HAP-1 (cell line): ENCODE results near the gene CUL9.

Source experiments
- DNase-seq, 2 experiments: peaks; one replicate each; pipeline ENCODE4 v3.0.0-alpha.2; 2016 to 2020; ENCODE audit warnings: low spot score in 2 of 2
- H3K27me3 ChIP-seq: fragments of 250-450 bp; sonication (Bioruptor Pico); 2 replicates; pipeline ENCODE4 v1.5.1; 2020; ENCODE audit warnings: low read depth, mild to moderate bottlenecking, moderate library complexity
- H3K36me3 ChIP-seq: fragments of 250-450 bp; sonication (Bioruptor Pico); replicated peaks from 2 replicates; pipeline ENCODE4 v1.5.1; 2020; ENCODE audit warnings: mild to moderate bottlenecking
- H3K4me1 ChIP-seq: fragments of 250-450 bp; sonication (Bioruptor Pico); 2 replicates; pipeline ENCODE4 v1.5.1; 2020; ENCODE audit warnings: mild to moderate bottlenecking
- H3K4me3 ChIP-seq: fragments of 250-450 bp; sonication (Bioruptor Pico); 2 replicates; pipeline ENCODE4 v1.5.1; 2020; ENCODE audit warnings: mild to moderate bottlenecking, moderate library complexity
- H3K9me3 ChIP-seq: fragments of 250-450 bp; sonication (Bioruptor Pico); 2 replicates; pipeline ENCODE4 v1.5.1; 2020; ENCODE audit warnings: mild to moderate bottlenecking, moderate library complexity
- in situ Hi-C: fragments of 300-500 bp; cut with MboI; formaldehyde crosslinking; loops from 3 replicates; pipeline ENCODE4 v1.14.3; 2020; ENCODE audit warnings: low sequenced_read_pairs, inconsistent platforms, mixed read lengths

The CUL9 gene

DNA sequence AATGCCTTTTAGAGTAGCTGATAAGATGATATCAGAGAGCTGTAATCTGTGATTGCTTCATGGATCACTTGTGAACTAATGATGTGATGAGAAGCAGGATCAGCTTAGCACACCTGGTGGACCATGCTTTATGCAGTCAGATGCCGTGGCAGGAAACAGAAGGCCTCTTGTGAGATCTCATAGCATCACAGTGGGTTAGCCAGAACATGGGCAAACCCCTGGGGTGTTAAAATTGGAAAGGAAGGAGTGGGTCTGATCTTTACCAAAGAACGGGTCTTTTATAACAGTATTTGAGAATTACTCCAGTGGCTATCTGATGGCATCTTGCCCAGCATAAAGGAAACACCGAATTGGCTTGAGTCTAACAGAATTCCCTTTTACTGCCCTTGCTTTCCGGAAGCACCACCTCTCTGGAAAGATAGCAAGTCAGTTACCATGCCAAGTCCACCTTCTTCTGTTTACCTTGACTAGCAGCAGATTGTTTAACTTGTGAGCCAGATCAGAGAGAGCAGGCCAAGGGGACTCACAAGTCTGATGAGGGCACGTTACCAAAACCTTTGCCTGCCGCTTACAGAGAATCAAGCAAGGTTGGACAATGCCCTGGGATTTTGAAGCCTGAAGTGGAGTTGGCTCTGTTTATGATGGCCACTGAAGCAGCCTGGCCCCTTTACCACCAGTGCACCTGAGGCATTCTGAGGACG lies 31.8 kb upstream of the CUL9 start:
- no peaks in the 10 kb centered on the region; the same call in 1 of the 2 replicates for H3K4me1 ChIP-seq
- no peaks in the 10 kb centered on the region for H3K27me3 ChIP-seq
- in situ Hi-C loops = no loop called here
- H3K4me3 ChIP-seq = no peak overlapping the region
- peaks cover 4% of the 10 kb centered on the region; the same call in 1 of the 2 replicates for H3K36me3 ChIP-seq
- no peaks in the 10 kb centered on the region for H3K9me3 ChIP-seq
- no peak for DNase-seq

DNA sequence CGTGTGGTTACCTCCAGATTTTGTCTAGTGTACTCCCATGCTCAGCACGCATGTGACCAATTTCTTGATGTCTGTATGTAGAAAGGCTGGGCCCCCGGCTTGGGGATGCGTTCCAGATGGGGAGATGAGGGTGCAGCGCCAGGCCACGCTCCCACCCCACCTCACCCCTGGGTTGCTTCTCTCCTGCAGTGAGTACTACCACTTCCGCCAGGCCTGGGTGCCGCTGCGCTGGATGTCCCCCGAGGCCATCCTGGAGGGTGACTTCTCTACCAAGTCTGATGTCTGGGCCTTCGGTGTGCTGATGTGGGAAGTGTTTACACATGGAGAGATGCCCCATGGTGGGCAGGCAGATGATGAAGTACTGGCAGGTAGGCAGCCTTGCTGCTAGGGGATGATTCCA lies 22.4 kb upstream of the CUL9 start:
- in situ Hi-C loops = no loop called here
- Histone ChIP-seq H3K4me1 (no peaks in the 10 kb centered on the region), H3K4me3 (no peak overlapping the region), H3K27me3 (no peaks in the 10 kb centered on the region), H3K36me3 (peaks cover 4% of the 10 kb centered on the region; the same call in 1 of the 2 replicates), H3K9me3 (no peaks in the 10 kb centered on the region)
- no peak for DNase-seq

DNA sequence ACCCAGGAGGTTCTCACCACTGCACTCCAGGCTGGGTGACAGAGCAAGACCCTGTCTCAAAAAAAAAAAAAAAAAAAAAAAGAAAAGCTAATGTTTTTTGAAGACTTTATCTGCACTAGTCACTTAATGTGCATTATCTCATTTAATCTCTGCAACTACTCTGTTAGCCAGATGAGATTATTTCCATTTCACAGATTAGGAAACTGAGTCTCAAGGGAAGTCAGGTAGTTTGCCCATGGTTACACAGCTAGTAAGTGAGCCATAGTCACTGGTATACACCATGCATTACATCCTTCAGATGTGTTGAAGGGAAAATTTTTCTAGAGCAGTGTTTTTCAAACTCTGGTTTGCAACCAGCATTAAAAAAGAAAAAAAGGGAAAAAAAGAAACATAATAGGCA lies 18.1 kb upstream of the CUL9 start:
- no peaks in the 10 kb centered on the region for H3K9me3 ChIP-seq
- no peaks in the 10 kb centered on the region for H3K27me3 ChIP-seq
- H3K4me3 ChIP-seq = no peak overlapping the region
- H3K4me1 ChIP-seq = no peaks in the 10 kb centered on the region
- H3K36me3 ChIP-seq = peaks cover 4% of the 10 kb centered on the region; the same call in 1 of the 2 replicates
- DNase-seq = no peak
- in situ Hi-C loops = no loop called here

DNA sequence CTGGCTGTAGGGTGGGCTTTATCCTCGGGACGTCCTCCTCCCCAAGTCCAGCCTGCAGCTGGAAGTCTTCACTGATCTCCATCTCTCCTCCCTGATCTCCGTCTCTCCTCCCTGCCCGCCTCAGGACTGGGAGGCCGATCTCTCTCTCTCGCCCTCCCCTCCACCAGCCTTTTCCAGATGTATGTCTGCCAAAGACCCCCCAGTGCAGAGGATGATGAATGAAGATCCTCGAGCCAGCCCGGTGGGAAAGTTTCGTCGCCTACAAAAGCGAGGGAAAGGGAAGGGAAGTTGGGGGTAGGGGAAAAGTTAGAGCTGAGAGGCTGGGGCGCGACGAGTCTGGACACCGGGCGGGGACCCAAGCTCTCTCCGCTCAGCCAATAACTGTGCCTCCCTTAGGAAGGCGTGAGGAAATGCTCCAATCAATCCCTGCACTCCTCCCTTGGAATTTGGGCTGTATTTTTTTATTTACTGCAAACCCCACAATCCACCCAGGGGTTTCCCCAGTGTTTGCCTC lies 11.5 kb upstream of the CUL9 start:
- Histone ChIP-seq H3K4me3 (peak overlapping the region; percentile 40), H3K36me3 (peaks cover 9% of the 10 kb centered on the region)

DNA sequence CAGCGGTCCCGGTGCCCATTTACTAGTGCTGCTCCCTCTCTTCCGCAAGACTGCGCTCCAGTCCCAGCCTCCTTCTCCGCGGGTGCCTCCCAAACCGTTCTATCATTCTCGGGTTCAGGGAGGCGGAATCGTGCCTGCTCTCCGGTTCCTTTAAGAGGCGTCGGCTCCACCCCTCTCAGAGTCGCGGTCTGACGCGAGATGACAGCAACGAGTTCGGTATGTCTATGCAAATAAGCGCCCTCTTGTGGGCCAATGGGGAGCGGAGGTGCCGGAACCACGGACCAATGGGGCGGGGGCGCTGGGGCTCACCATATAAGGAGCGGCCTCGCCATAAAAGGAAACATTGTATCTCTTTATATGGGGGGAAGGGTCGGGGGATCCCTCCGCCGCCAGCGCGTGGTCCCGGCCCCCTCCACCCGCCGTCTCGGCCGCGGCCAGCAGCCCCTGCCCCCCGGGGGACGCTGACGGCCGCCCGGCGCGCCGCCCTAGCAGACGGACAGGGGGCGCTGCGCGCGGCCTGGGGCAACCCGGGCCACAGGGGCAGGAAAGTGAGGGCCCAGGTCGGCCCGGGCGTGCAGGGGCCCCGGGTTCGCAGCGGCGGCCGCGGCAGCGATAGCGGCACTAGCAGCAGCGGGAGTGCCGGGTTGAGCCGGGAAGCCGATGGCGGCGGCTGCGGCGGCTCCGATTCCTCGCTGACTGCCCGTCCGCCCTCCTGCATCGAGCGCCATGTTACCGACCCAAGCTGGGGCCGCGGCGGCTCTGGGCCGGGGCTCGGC lies 10.9 kb upstream of the CUL9 start, which contains the start of gene SRF:
SRF (plus strand) TSS at position 339 of the 776 bp plus-strand sequence; CDS start at position 727, 388 bp downstream.
- peaks cover 15% of the 10 kb centered on the region for H3K36me3 ChIP-seq
- no peaks in the 10 kb centered on the region for H3K27me3 ChIP-seq
- in situ Hi-C loops = no loop called here
- peak; percentile 97 to 100 for DNase-seq
- no peaks in the 10 kb centered on the region for H3K9me3 ChIP-seq
- H3K4me3 ChIP-seq = peak within 1 kb of the TSS; percentile 80
- H3K4me1 ChIP-seq = peaks cover 17% of the 10 kb centered on the region

More for the DNA sequence above, 11.5 kb upstream of the CUL9 start:
- Histone ChIP-seq H3K4me1 (peaks cover 17% of the 10 kb centered on the region), H3K9me3 (no peaks in the 10 kb centered on the region), H3K27me3 (no peaks in the 10 kb centered on the region)
- in situ Hi-C loops = no loop called here
- DNase-seq = peak; percentile 80 to 84

DNA sequence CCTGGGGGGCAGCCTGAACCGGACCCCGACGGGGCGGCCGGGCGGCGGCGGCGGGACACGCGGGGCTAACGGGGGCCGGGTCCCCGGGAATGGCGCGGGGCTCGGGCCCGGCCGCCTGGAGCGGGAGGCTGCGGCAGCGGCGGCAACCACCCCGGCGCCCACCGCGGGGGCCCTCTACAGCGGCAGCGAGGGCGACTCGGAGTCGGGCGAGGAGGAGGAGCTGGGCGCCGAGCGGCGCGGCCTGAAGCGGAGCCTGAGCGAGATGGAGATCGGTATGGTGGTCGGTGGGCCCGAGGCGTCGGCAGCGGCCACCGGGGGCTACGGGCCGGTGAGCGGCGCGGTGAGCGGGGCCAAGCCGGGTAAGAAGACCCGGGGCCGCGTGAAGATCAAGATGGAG lies 10.3 kb upstream of the CUL9 start:
- H3K36me3 ChIP-seq = peaks cover 21% of the 10 kb centered on the region
- H3K4me1 ChIP-seq = peaks cover 17% of the 10 kb centered on the region
- no peaks in the 10 kb centered on the region for H3K27me3 ChIP-seq
- H3K4me3 ChIP-seq = peak overlapping the region; percentile 80
- peak in 1 of 2 experiments; percentile 16 for DNase-seq
- H3K9me3 ChIP-seq = no peaks in the 10 kb centered on the region
- in situ Hi-C loops = no loop called here

DNA sequence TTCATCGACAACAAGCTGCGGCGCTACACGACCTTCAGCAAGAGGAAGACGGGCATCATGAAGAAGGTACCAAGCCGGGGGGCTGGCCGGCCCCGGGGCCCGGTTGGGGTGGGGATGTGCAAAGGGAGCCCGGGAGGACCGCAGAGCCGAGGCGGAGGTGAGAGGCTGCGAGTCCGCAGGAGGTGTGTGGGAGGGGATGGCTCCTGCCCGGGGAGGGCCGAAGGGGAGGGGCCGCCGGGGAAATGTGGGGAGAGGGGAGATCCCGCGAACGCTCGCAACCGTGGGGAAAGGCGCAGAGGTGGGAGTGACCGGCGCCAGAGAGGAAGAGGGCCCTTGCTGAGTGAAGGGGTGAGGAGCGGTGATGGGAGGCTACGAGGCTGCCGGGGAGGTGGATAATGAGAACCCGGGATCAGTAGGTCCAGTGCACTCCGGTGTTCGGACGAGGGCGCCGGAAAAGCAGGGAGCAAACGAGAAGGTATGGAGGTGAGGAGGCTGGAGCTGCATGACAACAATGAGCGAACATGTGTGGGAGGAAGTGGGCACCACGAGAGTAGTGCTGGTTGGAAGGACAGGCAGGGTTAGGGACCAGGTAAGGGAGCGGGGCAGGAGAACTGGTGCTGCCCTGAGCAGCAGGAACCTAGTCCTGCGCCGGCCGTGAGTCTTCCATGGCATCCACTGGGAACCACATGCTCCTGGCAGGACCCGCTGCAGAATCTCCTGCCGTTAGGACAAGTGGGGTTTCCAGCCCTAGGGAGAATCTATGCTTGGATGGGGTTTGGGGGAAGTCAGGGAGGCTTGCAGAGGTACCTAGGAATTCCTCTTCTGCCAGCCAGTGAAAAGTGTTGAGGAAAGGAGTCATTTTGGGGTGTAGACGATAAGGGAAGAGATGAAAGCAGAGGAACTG lies 9.6 kb upstream of the CUL9 start:
- DNase-seq = peak; percentile 29 to 63
- Histone ChIP-seq H3K9me3 (no peaks in the 10 kb centered on the region), H3K4me1 (peaks cover 17% of the 10 kb centered on the region), H3K4me3 (peak overlapping the region; percentile 80), H3K27me3 (no peaks in the 10 kb centered on the region), H3K36me3 (peaks cover 25% of the 10 kb centered on the region)
- in situ Hi-C loops = no loop called here

DNA sequence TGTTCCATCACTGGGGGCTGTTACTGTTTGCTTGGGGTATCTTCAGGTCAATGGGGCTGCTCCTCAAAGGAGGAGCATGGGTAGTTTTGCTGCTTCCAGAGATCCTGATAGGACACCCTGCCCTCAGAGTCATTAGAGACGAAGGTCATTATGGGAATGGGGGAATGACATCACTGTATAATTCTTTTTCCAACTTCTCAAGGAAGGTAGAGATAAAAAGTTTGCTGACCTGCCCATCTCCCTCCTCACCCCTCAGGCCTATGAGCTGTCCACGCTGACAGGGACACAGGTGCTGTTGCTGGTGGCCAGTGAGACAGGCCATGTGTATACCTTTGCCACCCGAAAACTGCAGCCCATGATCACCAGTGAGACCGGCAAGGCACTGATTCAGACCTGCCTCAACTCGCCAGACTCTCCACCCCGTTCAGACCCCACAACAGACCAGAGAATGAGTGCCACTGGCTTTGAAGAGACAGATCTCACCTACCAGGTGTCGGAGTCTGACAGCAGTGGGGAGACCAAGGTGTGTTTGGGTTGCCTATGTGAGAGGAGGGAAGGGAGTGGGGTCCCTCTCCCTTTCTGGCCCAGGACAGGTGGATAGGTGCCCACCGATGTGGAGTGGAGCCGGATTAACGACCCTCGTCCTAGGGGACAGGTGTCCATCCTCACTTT lies 8.3 kb upstream of the CUL9 start:
- in situ Hi-C loops = no loop called here

DNA sequence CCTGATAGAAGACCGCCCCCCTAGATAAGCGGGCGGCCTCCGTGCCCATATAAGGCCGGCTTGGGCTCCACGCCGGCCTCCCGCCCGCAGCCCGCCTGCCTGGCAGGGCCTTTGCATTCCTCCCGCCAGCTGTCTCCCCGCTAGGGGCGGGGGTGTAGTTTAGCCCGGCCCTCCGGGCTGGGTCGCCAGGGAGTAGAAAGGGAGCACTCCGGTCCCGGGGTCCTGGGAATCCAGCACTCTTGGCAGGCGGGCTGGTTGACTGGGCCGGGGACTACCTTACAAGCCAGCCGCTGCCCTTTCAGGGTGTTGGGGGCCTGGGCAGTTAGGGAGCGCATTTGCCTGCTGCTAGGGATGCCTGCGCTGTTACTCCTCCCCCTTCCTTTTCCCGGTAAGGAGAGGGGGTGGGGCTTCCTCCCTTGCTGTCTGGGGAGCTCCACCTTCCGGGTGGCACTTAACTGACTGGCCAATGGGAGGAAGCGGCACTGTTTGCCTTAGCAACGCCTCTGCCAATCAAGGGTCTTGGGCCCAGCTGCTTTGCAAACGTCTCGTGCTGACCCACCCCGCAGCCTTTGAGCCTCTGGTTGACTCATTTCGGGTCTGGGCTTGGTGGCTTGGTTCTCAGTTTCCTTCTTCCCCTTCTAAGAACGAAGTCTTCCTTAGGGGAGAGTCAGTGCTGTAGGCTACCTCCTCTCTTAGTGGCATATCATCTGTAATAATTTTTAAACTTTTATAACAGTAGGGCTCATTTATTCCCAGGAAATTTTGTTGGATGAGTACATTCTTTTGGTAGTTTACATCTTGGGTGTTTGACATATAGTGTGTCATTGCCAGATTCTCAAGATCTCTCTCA lies 7.5 kb upstream of the CUL9 start:
- no peaks in the 10 kb centered on the region for H3K9me3 ChIP-seq
- peaks cover 39% of the 10 kb centered on the region for H3K36me3 ChIP-seq
- H3K27me3 ChIP-seq = no peaks in the 10 kb centered on the region
- in situ Hi-C loops = no loop called here
- peaks cover 17% of the 10 kb centered on the region for H3K4me1 ChIP-seq
- peak overlapping the region; percentile 80 for H3K4me3 ChIP-seq
- DNase-seq = peak; percentile 98 to 99

More for the DNA sequence above, 8.3 kb upstream of the CUL9 start:
- DNase-seq = no peak
- Histone ChIP-seq H3K4me3 (peak overlapping the region; percentile 80), H3K36me3 (peaks cover 31% of the 10 kb centered on the region), H3K9me3 (no peaks in the 10 kb centered on the region), H3K27me3 (no peaks in the 10 kb centered on the region), H3K4me1 (peaks cover 17% of the 10 kb centered on the region)

DNA sequence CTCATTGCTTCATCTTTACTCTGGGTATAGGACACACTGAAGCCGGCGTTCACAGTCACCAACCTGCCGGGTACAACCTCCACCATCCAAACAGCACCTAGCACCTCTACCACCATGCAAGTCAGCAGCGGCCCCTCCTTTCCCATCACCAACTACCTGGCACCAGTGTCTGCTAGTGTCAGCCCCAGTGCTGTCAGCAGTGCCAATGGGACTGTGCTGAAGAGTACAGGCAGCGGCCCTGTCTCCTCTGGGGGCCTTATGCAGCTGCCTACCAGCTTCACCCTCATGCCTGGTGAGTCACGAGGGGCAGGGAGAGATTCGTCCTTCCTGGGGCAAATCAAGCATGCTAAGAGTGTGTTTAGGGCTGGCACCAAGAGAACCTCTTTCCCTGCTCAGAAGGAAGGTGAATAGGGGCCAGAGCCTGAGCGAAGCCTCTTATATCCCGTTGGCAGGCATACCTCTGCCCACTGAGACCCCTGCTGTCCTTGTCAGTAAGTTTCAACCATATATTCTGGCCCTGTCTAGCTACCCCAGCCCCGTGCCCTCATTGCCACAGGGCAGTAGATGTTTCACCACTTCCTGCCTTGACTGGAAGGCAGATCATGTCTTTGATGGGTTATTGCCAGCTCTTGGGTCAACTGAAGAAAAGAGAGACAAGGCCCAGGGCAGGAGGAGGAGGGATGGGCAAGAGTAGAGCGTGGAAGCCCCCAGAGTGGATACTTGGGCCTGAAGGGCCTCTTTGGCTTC lies 6.1 kb upstream of the CUL9 start:
- H3K36me3 ChIP-seq = peaks cover 41% of the 10 kb centered on the region
- DNase-seq = no peak
- in situ Hi-C loops = no loop called here
- H3K9me3 ChIP-seq = no peaks in the 10 kb centered on the region
- H3K4me1 ChIP-seq = peaks cover 14% of the 10 kb centered on the region
- H3K27me3 ChIP-seq = no peaks in the 10 kb centered on the region
- no peak overlapping the region for H3K4me3 ChIP-seq

DNA sequence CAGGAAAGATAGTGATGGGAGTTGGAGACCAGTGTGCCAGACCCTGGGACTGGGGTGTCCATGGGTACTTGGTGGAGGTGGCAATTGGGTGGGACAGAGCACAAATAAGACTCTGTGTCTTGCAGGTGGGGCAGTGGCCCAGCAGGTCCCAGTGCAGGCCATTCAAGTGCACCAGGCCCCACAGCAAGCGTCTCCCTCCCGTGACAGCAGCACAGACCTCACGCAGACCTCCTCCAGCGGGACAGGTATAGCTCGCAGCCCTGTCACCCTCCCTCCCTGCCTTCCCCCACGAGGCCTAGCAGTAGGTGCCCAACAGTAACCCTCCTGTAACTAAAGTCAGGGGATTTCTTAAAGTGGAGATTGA lies 5.6 kb upstream of the CUL9 start:
- no peaks in the 10 kb centered on the region for H3K9me3 ChIP-seq
- no peaks in the 10 kb centered on the region for H3K27me3 ChIP-seq
- H3K4me1 ChIP-seq = peaks cover 17% of the 10 kb centered on the region
- peaks cover 41% of the 10 kb centered on the region for H3K36me3 ChIP-seq
- DNase-seq = no peak
- no peak overlapping the region for H3K4me3 ChIP-seq
- in situ Hi-C loops = no loop called here

DNA sequence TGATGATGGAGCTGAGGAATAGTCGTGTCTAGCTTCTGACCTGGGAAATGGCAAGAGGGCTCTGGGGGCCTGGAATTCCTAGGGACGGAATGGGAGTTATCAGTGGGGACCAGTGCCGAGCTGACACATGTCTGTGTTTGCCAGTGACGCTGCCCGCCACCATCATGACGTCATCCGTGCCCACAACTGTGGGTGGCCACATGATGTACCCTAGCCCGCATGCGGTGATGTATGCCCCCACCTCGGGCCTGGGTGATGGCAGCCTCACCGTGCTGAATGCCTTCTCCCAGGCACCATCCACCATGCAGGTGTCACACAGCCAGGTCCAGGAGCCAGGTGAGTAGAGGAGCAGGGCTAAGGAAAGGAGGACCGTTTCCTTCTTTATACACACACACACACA lies 3.8 kb upstream of the CUL9 start:
- Histone ChIP-seq H3K27me3 (no peaks in the 10 kb centered on the region), H3K4me1 (peaks cover 23% of the 10 kb centered on the region), H3K36me3 (peaks cover 41% of the 10 kb centered on the region), H3K9me3 (no peaks in the 10 kb centered on the region), H3K4me3 (no peak overlapping the region)
- in situ Hi-C loops = no loop called here
- DNase-seq = no peak
